ENCODE results near the gene SLC25A38.

Gene SLC25A38

GRCh38 chr3:39388741-39389248 is 5.6 kb downstream of the SLC25A38 start (continued):
- TF ChIP-seq, protein P1, sequence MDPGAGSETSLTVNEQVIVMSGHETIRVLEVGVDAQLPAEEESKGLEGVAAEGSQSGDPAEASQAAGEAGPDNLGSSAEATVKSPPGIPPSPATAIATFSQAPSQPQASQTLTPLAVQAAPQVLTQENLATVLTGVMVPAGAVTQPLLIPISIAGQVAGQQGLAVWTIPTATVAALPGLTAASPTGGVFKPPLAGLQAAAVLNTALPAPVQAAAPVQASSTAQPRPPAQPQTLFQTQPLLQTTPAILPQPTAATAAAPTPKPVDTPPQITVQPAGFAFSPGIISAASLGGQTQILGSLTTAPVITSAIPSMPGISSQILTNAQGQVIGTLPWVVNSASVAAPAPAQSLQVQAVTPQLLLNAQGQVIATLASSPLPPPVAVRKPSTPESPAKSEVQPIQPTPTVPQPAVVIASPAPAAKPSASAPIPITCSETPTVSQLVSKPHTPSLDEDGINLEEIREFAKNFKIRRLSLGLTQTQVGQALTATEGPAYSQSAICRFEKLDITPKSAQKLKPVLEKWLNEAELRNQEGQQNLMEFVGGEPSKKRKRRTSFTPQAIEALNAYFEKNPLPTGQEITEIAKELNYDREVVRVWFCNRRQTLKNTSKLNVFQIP (CRISPR knock-in tag; IDR thresholded peaks at IDR 0.05; ENCODE audit: borderline replicate concordance, low read depth) = no peak
- no peak for TF ChIP-seq TOX (CRISPR knock-in tag; IDR thresholded peaks at IDR 0.05; ENCODE audit: borderline replicate concordance)

DNA sequence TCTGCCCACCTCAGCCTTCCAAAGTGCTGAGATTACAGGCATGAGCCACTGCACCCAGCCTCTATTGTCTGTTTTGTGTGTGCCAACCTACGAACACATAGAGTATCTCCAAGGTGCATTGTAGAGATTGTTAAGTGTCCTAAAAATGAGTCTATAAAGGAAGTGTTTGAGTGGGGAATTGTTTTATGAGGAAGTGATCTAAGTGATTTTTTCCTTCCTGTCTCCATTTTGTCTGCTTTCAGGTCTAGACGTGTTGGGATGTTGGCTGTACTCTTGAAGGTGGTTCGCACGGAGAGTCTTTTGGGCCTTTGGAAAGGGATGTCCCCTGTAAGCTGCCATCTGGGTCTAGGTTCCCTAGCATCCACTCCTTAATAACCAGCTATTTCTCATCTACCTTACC is 7.0 kb downstream of the SLC25A38 start:
- no peak for TF ChIP-seq ZNF8 (CRISPR knock-in tag; IDR thresholded peaks at IDR 0.05)
- no peak for ATAC-seq

- no peak for ATAC-seq
- TF ChIP-seq CSDC2 (CRISPR knock-in tag; IDR thresholded peaks at IDR 0.05) (no peak), ZC3H10 (CRISPR knock-in tag; IDR thresholded peaks at IDR 0.05) (no peak), ISL1 (CRISPR knock-in tag; IDR thresholded peaks at IDR 0.05) (no peak), TOX (CRISPR knock-in tag; IDR thresholded peaks at IDR 0.05; ENCODE audit: borderline replicate concordance) (no peak), ZNF70 (CRISPR knock-in tag; IDR thresholded peaks at IDR 0.05) (no peak), ZNF8 (CRISPR knock-in tag; IDR thresholded peaks at IDR 0.05) (no peak)
- TF ChIP-seq, protein P2, sequence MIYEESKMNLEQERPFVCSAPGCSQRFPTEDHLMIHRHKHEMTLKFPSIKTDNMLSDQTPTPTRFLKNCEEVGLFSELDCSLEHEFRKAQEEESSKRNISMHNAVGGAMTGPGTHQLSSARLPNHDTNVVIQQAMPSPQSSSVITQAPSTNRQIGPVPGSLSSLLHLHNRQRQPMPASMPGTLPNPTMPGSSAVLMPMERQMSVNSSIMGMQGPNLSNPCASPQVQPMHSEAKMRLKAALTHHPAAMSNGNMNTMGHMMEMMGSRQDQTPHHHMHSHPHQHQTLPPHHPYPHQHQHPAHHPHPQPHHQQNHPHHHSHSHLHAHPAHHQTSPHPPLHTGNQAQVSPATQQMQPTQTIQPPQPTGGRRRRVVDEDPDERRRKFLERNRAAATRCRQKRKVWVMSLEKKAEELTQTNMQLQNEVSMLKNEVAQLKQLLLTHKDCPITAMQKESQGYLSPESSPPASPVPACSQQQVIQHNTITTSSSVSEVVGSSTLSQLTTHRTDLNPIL (CRISPR knock-in tag; IDR thresholded peaks at IDR 0.05; ENCODE audit: low read depth) = no peak
These were observed 13.5 kb downstream of the SLC25A38 start for GRCh38 chr3:39396690-39397089.

- TF ChIP-seq, protein P2 (CRISPR knock-in tag; IDR thresholded peaks at IDR 0.05; ENCODE audit: low read depth) = no peak
- TF ChIP-seq PPARA (CRISPR knock-in tag; IDR thresholded peaks at IDR 0.05; ENCODE audit: borderline replicate concordance) (no peak), GLIS3 (CRISPR knock-in tag; IDR thresholded peaks at IDR 0.05) (no peak), ZNF565 (CRISPR knock-in tag; conservative IDR thresholded peaks at IDR 0.05; ENCODE audit: low read depth) (no peak), ZFP30 (CRISPR knock-in tag; IDR thresholded peaks at IDR 0.05) (no peak), ZNF8 (CRISPR knock-in tag; IDR thresholded peaks at IDR 0.05) (no peak), ARNTL (CRISPR knock-in tag; IDR thresholded peaks at IDR 0.05; ENCODE audit: borderline replicate concordance, low read depth) (no peak), OSR1 (CRISPR knock-in tag; IDR thresholded peaks at IDR 0.05) (no peak), SNAI2 (CRISPR knock-in tag; IDR thresholded peaks at IDR 0.05) (no peak), CSRNP3 (CRISPR knock-in tag; IDR thresholded peaks at IDR 0.05) (no peak), TCF4 (CRISPR knock-in tag; IDR thresholded peaks at IDR 0.05; ENCODE audit: borderline replicate concordance) (no peak), ESRRG (CRISPR knock-in tag; IDR thresholded peaks at IDR 0.05) (no peak), RARB (CRISPR knock-in tag; IDR thresholded peaks at IDR 0.05) (no peak), BACH2 (CRISPR knock-in tag; IDR thresholded peaks at IDR 0.05; ENCODE audit: borderline replicate concordance) (no peak)
- no peak for ATAC-seq
These were observed 15.5 kb downstream of the SLC25A38 start for GRCh38 chr3:39398700-39399099.

DNA sequence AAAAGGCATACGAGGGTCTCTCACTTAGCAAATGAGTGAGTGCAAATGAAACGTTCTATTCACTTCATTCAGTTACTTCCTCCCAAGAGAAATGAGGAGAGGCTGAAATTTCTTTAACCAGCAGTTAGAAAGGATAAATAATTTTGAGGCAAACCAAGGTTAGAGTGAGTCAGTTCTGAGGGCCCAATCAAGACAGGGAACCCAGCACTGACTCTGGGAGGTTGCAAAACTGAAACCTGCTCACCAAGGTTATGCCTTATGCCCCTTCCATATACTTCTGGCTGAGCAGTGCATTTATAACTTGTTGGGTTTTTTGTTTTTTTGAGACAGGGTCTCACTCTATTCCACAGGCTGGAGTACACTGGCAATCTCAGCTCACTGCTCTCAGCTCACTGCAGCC is 18.8 kb downstream of the SLC25A38 start:
- ATAC-seq = no peak
- TF ChIP-seq CSRNP3 (CRISPR knock-in tag; IDR thresholded peaks at IDR 0.05) = no peak
- no peak for TF ChIP-seq ZFP3 (CRISPR knock-in tag; IDR thresholded peaks at IDR 0.05)
- TF ChIP-seq ZFP30 (CRISPR knock-in tag; IDR thresholded peaks at IDR 0.05) = no peak
- no peak for TF ChIP-seq PATZ1 (CRISPR knock-in tag; IDR thresholded peaks at IDR 0.05; ENCODE audit: borderline replicate concordance)
- no peak for TF ChIP-seq ZNF70 (CRISPR knock-in tag; IDR thresholded peaks at IDR 0.05)
- TF ChIP-seq TCF4 (CRISPR knock-in tag; IDR thresholded peaks at IDR 0.05; ENCODE audit: borderline replicate concordance) = no peak
- TF ChIP-seq PPARA (CRISPR knock-in tag; IDR thresholded peaks at IDR 0.05; ENCODE audit: borderline replicate concordance) = no peak
- TF ChIP-seq ESRRG (CRISPR knock-in tag; IDR thresholded peaks at IDR 0.05) = no peak
- TF ChIP-seq TOX (CRISPR knock-in tag; IDR thresholded peaks at IDR 0.05; ENCODE audit: borderline replicate concordance) = no peak

Data from SK-N-SH treated with all-trans-retinoic acid at 6 μM for 48 hours (cell line).